SKM-1 (cell line): Measurements from ENCODE around the gene GRK5.

Source experiments
- DNase-seq: peaks from one replicate; lab custom pipeline; 2025; ENCODE audit not compliant: unreplicated experiment; lab: John Stamatoyannopoulos, UW

Gene GRK5

DNA sequence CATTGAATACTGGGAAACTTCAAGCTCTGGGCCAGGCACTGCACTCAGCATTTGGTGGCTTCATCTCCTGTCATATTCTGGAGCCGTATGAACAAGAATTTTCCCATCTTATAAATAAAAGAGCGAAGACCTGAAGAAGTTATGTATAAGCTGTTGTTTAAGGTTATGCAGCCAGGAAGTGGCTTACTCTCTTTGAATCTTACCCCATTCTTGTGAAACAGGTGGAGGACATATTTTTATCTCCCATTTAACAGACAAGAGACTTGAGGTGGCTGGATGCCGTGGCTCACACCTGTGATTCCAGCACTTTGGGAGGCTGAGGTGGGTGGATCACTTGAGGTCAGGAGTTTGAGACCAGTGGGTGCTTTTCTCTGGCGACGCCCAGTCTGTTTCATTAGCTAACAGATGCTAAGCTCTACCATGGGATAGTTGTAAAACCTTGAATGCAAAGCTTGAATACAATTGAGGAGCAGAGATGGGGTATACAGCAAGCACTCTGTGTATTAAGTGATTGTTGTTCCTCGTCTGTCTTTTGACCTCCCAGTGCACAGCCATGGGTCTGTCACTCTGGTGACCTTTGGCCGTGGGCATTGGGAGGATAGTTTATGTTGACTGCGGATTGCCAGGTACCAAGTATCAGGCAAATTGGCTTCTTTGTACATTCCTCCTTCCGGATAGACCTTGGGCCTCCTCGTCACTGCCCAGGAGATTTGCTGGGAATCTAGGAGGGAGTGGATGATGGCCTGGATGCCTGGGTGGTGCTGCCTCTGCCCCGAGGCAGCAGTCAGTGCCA, 85.8 kb downstream of the GRK5 start:
- DNase-seq, result no peak

- no peak for DNase-seq
Measured at GRCh38 chr10:119296703-119297102, 89.3 kb downstream of the GRK5 start.

DNA sequence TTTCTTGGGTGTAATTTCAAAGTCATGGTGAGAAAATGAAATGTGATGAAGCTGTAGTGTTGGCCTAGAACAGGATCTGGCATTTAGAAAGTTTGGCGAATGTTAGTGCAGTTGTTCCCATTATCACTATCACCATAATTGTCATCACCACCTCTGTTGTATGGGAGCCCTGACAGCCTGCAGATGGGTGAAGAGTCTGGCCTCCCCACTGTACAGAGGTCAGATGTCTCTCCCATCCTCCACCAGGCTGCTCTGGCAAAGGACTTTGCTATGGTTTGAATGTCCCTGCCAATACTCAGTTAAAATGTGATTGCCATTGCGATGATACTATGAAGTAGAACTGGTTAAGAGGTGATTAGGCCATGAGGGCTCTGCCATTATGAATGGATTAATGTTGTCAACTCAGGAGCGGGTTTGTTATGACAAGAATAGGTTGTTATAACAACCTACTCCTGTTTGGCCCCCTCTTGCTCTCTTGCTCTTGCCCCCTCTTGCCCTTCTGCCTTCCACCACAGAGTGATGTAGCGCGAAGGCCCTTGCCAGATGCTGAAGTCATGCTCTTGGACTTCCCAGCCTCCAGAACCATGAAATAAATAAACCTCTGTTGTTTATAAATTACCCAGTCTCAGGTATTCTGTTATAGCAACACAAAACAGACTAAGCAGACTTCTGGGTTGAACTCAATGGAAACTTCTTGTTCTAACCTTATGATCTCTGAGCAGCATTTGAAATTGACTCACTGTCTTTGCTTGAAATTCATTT, 90.0 kb downstream of the GRK5 start:
- no peak for DNase-seq

DNA sequence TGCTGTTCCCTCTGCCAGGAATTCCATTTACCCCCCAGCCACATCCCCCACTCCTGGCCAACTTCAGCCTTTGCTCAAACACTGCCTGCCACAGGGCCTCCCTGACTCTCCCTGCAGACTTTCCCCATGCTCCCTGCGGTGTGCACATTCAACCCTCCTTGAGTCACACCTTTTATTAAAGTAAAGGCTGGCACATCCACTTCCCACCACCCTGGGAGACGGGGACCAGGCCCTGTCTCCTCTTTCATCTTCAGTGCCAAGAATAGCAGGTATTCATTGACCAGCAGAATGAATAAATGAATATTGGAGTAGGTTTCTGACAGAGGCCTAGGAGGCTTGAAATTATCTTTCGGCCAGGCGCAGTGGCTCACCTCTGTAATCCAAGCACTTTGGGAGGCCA, 91.4 kb downstream of the GRK5 start:
- DNase-seq, result no peak

DNA sequence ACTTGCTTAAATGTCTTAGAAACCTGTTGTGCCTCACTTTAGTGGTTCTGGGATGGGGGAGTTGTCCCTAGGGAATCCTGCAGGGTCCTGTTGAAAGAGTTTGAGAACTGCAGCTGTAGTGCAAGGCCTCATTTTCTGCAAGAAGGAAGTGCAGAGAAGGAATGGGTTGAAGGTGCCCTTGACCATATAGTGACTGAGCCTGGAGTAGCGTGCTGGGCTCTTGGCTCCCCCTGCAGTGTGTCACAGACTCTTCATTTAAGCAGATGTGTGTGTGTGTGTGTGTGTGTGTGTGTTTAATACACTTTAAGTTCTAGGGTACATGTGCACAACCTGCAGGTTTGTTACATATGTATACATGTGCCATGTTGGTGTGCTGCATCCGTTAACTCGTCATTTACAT, 92.2 kb downstream of the GRK5 start:
- DNase-seq, result no peak

- DNase-seq, result no peak
Measured at GRCh38 chr10:119301397-119301796, 94.0 kb downstream of the GRK5 start.

GRCh38 chr10:119302172-119302571, 94.8 kb downstream of the GRK5 start:
- no peak for DNase-seq

- no peak for DNase-seq
Measured at GRCh38 chr10:119302591-119303253, 95.4 kb downstream of the GRK5 start.

GRCh38 chr10:119303886-119304285, 96.5 kb downstream of the GRK5 start:
- DNase-seq, result no peak

- DNase-seq, result no peak
Measured at GRCh38 chr10:119304541-119304940, 97.2 kb downstream of the GRK5 start.

GRCh38 chr10:119305860-119306513, 98.6 kb downstream of the GRK5 start:
- DNase-seq, result peak; percentile 84

DNA sequence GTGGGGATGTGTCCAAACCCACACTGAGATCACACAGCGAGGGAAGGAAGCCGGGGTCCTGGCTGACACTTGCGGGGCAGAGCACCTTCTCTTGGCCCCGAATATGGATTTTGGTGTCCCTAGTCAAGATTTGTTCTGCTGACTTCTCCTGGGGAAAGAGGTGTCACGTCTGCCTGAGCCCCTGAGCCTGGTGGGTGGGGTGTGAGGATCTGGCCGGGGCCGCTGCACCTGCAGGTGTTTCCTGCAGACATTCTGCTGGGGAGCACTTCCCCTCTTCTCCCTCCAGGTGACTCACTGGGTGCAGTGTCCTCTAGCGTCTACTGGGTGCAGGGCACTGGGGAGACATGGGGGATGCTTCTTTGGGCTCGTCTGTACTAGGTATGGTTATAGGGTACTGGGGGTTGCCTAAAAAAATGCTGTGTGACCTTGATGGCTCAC, 99.2 kb downstream of the GRK5 start:
- DNase-seq, result peak; percentile 23

GRCh38 chr10:119306986-119307392, 99.6 kb downstream of the GRK5 start:
- no peak for DNase-seq

DNA sequence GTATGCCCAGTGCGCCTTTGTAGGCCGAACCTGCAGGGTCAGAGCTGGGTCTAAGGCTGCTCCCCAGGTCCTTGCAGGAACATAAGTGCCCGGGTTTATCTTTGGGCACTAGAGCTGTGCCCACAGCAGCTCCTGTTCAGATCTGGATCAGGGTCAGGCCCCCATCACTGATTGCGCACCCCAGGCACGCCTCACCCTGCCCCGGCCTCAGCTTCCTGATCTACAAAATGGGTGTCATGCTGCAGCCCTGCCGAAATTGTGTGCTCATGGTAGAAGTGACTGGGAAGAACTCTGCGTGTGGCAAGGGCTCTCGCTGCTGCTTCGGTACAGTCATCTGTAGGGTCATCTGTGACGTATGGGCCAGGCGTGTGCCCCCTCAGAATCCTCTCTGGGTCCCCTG, 100.7 kb downstream of the GRK5 start:
- DNase-seq, result no peak

DNA sequence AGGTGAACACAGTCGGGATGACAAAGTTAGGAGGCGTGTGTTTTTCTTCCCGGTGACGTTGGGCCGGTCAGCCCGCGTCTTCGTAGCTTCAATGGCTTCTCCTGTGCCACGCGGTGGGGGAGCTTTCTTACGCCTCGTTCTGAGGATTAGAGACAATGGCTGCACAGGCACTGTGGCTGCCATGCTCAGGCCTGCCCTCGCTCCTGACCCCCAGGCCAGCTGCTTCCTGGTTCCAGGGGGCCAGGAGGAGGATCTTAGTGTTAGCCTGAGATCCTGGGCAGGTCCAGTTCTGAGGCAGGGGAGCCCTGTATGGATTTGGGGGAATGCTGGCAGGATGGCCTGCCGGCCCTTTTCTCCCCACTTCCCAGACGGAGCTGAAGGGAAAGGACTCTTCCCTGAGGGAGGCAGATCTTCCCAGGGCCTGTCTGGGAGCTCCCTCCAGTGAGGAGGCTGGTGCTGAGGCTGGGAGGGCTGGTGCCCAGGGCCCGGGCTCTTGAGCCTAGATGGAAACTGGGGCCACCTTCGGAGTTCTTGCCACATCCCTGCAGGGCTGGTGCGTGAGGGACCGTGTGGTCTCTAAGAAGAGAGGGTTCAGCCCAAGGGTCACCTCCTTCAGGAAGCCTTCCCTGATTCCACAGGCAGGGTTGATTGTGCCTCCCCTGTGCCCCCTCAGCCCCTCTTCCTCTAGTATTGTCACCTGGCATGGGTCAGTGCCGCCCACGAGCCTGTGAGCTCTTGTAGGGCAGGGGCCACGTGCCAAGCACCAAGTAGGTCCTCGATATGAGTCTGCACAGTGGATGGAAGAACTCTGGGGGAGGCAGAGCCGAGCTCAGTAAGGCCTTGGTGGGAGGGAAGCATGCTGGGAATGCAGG, 101.4 kb downstream of the GRK5 start:
- no peak for DNase-seq

DNA sequence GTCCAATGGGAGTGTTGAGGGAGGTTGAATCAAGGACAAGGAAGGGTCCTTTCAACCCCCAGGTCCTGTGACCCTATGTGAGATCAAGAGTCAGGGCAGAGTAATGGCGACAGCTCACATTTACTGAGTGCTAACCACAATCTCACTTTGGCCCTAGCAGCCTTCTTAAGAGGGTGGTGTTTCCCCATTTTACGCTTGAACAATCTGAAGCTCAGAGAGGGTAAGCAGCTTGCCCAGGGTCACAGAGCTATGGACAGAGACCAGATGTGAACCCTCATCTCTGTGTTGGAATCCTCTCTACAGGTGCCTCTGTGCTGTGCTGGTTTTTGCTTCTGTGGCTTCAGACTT, 102.0 kb downstream of the GRK5 start:
- no peak for DNase-seq

GRCh38 chr10:119310806-119311205, 103.4 kb downstream of the GRK5 start:
- no peak for DNase-seq

DNA sequence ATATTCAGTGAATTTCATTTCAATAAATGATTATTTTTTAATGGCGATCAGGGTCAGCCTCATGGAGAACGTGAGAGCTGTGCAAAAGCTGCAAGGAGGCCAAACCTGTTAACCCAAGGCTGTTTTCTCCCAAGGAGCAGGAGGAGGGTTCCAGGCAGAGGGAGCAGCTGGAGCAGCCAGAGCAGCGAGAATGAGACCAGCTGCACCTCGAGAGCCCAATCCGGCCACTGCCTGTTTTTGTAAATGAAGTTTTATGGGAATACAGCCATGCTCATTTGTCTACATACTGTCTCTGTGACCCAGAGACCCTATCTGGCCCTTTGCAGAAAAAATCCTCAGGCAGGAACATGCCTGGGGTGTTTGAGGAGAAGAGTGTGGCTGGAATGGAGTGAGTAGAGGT, 104.9 kb downstream of the GRK5 start:
- DNase-seq, result no peak

GRCh38 chr10:119313024-119313423, 105.7 kb downstream of the GRK5 start:
- DNase-seq, result no peak

DNA sequence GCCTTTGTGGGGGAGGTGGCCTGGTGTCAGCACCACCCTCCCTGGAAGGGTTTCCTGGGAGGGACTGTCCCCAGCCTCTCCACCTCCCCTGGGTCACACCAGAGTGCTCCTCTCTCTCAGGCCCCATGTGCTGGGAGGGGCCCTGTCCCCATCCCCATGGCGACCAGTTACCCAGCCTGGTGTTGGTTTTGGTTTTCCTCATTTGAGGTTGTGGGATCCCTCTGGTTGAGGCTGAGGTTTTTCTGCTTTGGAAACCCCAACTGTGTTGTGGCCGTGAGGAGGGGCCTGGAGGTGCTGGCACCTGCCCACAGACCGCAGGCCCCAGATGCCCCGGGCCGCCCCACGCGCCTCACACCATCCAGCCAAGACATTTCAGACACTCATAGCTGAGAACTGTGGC, 106.3 kb downstream of the GRK5 start:
- no peak for DNase-seq

GRCh38 chr10:119314061-119314460, 106.7 kb downstream of the GRK5 start:
- DNase-seq, result no peak
